GM21360 (cell line): ENCODE data around the gene FERMT1.

Source experiments
- ATAC-seq: cut with Tn5 transposase; IDR thresholded peaks from one replicate; pipeline ENCODE4 v1.9.1; 2021; ENCODE audit warnings: mild to moderate bottlenecking, moderate library complexity; ENCODE audit not compliant: unreplicated experiment

The FERMT1 gene

GRCh38 chr20:6122873-6123648 lies at the start of gene FERMT1:
TSS of gene FERMT1 (minus strand) at chr20:6123030. CDS start at chr20:6119554, 3,476 bp downstream.
- peak; percentile 62 for ATAC-seq

- no peak for ATAC-seq
Observed at GRCh38 chr20:6169251-6169650, 46.4 kb upstream of the FERMT1 start.

- no peak for ATAC-seq
Observed at GRCh38 chr20:6168204-6168603, 45.4 kb upstream of the FERMT1 start.

GRCh38 chr20:6165346-6165745 lies 42.5 kb upstream of the FERMT1 start:
- no peak for ATAC-seq

GRCh38 chr20:6164421-6165341 lies 41.9 kb upstream of the FERMT1 start:
- ATAC-seq = no peak

GRCh38 chr20:6160736-6161135 lies 37.9 kb upstream of the FERMT1 start:
- no peak for ATAC-seq

GRCh38 chr20:6157345-6157744 lies 34.5 kb upstream of the FERMT1 start:
- no peak for ATAC-seq

- no peak for ATAC-seq
Observed at GRCh38 chr20:6152777-6153176, 29.9 kb upstream of the FERMT1 start.

- no peak for ATAC-seq
Observed at GRCh38 chr20:6148073-6148472, 25.2 kb upstream of the FERMT1 start.

GRCh38 chr20:6142348-6142993 lies 19.6 kb upstream of the FERMT1 start:
- ATAC-seq = no peak

GRCh38 chr20:6140947-6141346 lies 18.1 kb upstream of the FERMT1 start:
- ATAC-seq = peak; percentile 70

GRCh38 chr20:6135347-6135746 lies 12.5 kb upstream of the FERMT1 start:
- no peak for ATAC-seq

GRCh38 chr20:6134592-6134991 lies 11.8 kb upstream of the FERMT1 start:
- ATAC-seq = no peak

- ATAC-seq = no peak
Observed at GRCh38 chr20:6130045-6130444, 7.2 kb upstream of the FERMT1 start.

- no peak for ATAC-seq
Observed at GRCh38 chr20:6127825-6128224, 5.0 kb upstream of the FERMT1 start.

GRCh38 chr20:6126846-6127245 lies 4.0 kb upstream of the FERMT1 start:
- no peak for ATAC-seq

GRCh38 chr20:6123649-6124014 lies 802 bp upstream of the FERMT1 start:
- no peak for ATAC-seq

- ATAC-seq = peak; percentile 27
Observed at GRCh38 chr20:6122111-6122872, 538 bp downstream of the FERMT1 start.

- no peak for ATAC-seq
Observed at GRCh38 chr20:6121504-6121903, 1.3 kb downstream of the FERMT1 start.

GRCh38 chr20:6120491-6120988 lies 2.3 kb downstream of the FERMT1 start:
- no peak for ATAC-seq

GRCh38 chr20:6116758-6117157 lies 6.1 kb downstream of the FERMT1 start:
- ATAC-seq = no peak
